PC-3 (cell line): ENCODE results near the gene FAS.

Experiments
- CTCF ChIP-seq: fragments of 300-600 bp; sonication (generic); conservative IDR thresholded peaks from 2 replicates; pipeline ENCODE4 v1.5.1; 2017; ENCODE audit warnings: antibody characterized with exemption, low read depth, mild to moderate bottlenecking, low read length
- EZH2 ChIP-seq: fragments of 300-600 bp; sonication (generic); IDR thresholded peaks from one replicate; pipeline ENCODE4 v1.6.1; 2017; ENCODE audit warnings: antibody characterized with exemption, mild to moderate bottlenecking, low read length; ENCODE audit not compliant: unreplicated experiment

GRCh38 chr10:88954458-88955083 is 36.0 kb upstream of the FAS start:
- TF ChIP-seq CTCF (no peak), EZH2 (no peak)
